GM06990 (cell line): ENCODE measurements around the gene SLC41A3.
"Not testable (repeated sequence)": the region's sequence is repeated elsewhere in the genome, so short reads cannot be mapped to it uniquely, and the experiment has no call there.

Source experiments
- DNase-seq: peaks from one replicate; pipeline ENCODE4 v3.0.0-alpha.2; 2011; ENCODE audit not compliant: insufficient read length; ENCODE audit errors: extremely low read depth
- H3K27me3 ChIP-seq: replicated peaks from 2 replicates; pipeline ENCODE4 v1.6.0; 2011; ENCODE audit warnings: low read length; ENCODE audit not compliant: control insufficient read depth, insufficient read depth
- H3K36me3 ChIP-seq: 2 replicates; pipeline ENCODE4 v1.5.1; 2011; ENCODE audit warnings: low read length; ENCODE audit not compliant: control insufficient read depth, insufficient read depth
- H3K4me3 ChIP-seq: replicated peaks from 2 replicates; pipeline ENCODE4 v1.5.1; 2011; ENCODE audit warnings: low read depth, mild to moderate bottlenecking, control low read depth, low read length
- CTCF ChIP-seq: IDR thresholded peaks from 2 replicates; pipeline ENCODE4 v1.5.1; 2011; ENCODE audit warnings: low read length, control low read depth, mild to moderate bottlenecking, inconsistent platforms; ENCODE audit not compliant: insufficient read depth, poor library complexity, severe bottlenecking

SLC41A3 gene

GRCh38 chr3:126067959-126068358, 16.0 kb downstream of the SLC41A3 start:
- H3K27me3 ChIP-seq: no peaks in the 10 kb centered on the region
- no peaks in the 10 kb centered on the region for H3K36me3 ChIP-seq
- no peak for TF ChIP-seq CTCF
- no peak for DNase-seq
- no peak overlapping the region for H3K4me3 ChIP-seq

- H3K36me3 ChIP-seq, DNase-seq, H3K27me3 ChIP-seq, H3K4me3 ChIP-seq: not testable (repeated sequence)
Measured at GRCh38 chr3:126066676-126067075, 17.2 kb downstream of the SLC41A3 start.

- TF ChIP-seq CTCF: no peak
Measured at GRCh38 chr3:126065876-126066275, 18.0 kb downstream of the SLC41A3 start.

GRCh38 chr3:126064627-126065258, 19.2 kb downstream of the SLC41A3 start:
- TF ChIP-seq CTCF: no peak
- DNase-seq: no peak
- Histone ChIP-seq H3K27me3 (no peaks in the 10 kb centered on the region), H3K4me3 (no peak overlapping the region), H3K36me3 (no peaks in the 10 kb centered on the region)

More at GRCh38 chr3:126065876-126066275, 18.0 kb downstream of the SLC41A3 start:
- Histone ChIP-seq H3K4me3 (no peak overlapping the region), H3K36me3 (no peaks in the 10 kb centered on the region), H3K27me3 (no peaks in the 10 kb centered on the region)
- no peak for DNase-seq

- H3K27me3 ChIP-seq: no peaks in the 10 kb centered on the region
- DNase-seq: no peak
- no peak overlapping the region for H3K4me3 ChIP-seq
- no peaks in the 10 kb centered on the region for H3K36me3 ChIP-seq
- TF ChIP-seq CTCF: no peak
Measured at GRCh38 chr3:126063358-126063965, 20.5 kb downstream of the SLC41A3 start.

- no peak for TF ChIP-seq CTCF
- Histone ChIP-seq H3K4me3 (no peak overlapping the region), H3K27me3 (no peaks in the 10 kb centered on the region), H3K36me3 (no peaks in the 10 kb centered on the region)
- no peak for DNase-seq
Measured at GRCh38 chr3:126061301-126062032, 22.5 kb downstream of the SLC41A3 start.
